OCI-LY7 (cell line): ENCODE results near the gene CENPC.

Experiments used
- CTCF ChIP-seq: fragments of 200-600 bp; sonication (generic); conservative IDR thresholded peaks from 2 replicates; pipeline ENCODE4 v1.5.1; 2014; ENCODE audit warnings: mild to moderate bottlenecking, antibody characterized with exemption, low read length, moderate library complexity, mixed read lengths
- EZH2phosphoT487 ChIP-seq: fragments of 200-600 bp; sonication (generic); IDR thresholded peaks from 2 replicates; pipeline ENCODE4 v1.6.1; 2018; ENCODE audit warnings: low read depth, borderline replicate concordance, mild to moderate bottlenecking, mixed run types, antibody characterized with exemption, low read length, moderate library complexity, mixed read lengths

- TF ChIP-seq CTCF (no peak), EZH2phosphoT487 (no peak)
Observed at GRCh38 chr4:67531379-67531962, 13.8 kb downstream of the CENPC start.
